Stimulated activated CD4-positive, alpha-beta T cell treated with anti-CD3 and anti-CD28 coated beads, Interleukin-4, amount 100 ng/mL, for 4 hours (primary cell): ENCODE measurements around the gene NOS2.
"Not testable (repeated sequence)": the region's sequence is repeated elsewhere in the genome, so short reads cannot be mapped to it uniquely, and the experiment has no call there.

Source experiments
- DNase-seq, 2 experiments: peaks; one replicate each; pipeline ENCODE4 v3.0.0-alpha.2; 2020

The NOS2 gene

DNA sequence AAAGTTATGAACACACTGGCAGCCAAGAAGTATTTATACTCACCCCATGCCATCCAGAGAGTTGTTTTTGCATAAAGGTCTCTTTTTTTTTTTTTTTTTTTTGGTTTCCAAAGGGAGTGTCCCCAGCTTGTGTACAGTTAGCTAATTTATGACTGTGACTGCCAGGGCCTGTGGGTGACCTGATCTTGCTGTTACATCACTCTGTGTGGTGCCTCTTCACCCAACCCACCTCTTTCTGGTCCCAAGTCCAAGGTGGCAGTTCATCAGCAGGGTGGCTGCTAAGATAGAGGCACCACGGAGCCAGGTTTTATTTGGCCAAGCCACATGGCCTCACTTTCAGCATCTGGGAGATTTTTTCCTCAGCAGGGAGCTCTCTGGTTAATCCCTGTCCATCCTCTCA lies at the start of gene NOS2:
Gene NOS2 (minus strand): TSS at position 8 of the 400 bp plus-strand sequence. CDS start 1,720 bp downstream, outside the sequence.
- no peak for DNase-seq

DNA sequence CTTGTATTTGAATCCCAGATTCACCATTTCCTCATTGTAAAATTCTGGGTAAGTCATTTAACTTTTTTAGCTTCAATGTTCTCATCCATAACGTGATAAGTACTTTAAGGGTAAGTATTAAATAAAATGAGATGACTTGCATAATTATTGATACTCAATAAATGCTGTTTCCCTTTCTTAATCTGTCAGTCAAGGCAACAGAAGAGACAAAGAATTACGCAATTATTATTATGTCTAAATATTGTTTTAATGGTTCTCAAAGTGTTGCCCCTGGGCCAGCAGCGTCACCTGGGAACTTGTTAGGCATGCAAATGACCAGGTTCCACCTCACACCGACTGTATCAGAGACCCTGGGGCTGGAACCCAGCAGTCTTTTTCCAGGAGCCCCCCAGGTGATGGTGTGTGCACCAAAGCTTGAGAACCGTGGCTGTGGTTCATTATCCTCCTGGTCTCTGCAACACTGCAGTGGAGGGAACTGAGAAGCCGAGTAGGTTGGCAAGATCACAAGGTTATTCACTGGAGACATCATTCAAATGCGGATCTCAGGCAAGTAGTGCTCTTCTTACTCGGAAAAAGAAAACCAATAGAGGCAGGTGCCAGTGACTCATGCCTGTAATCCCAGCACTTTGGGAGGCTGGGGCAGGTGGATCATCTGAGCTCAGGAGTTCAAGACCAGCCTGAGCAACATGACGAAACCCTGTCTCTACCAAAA lies 49.3 kb upstream of the NOS2 start:
- no peak for DNase-seq

DNA sequence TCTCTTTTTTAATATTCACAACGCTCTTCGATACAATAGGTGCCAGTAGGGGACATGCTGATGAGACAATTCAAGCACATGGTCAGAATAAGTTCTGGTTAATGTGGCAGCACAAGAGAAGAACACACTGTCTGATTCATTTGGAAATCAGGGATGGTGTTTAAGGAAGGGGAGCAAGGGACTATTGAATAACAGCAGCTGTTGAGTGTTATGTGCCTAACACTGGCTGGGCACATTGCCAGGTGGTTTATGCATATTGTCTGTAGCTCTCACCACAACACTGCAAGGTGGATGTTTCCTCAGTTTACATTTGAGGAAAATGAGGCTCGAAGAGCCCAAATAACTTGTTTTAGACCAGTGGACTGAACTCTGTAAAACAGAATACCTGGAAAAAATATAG lies 48.6 kb upstream of the NOS2 start:
- no peak for DNase-seq

DNA sequence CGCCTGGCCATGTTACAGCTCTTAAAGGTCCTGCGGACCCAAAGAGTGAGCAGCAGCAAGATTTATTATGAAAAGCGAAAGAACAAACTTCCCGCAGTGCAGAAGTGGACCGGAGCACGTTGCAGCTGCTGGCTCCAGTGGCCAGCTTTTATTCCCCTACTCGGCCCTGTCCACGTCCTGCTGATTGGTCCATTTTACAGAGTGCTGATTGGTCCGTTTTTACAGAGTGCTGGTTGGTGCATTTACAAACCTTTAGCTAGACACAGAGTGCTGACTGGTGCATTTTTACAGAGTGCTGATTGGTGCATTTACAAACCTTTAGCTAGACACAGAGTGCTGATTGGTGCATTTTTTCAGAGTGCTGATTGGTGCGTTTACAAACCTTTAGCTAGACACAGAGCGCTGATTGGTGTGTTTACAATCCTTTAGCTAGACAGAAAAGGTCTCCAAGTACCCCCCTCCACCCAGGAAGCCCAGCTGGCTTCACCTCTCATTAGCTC lies 46.5 kb upstream of the NOS2 start:
- not testable (repeated sequence) for DNase-seq

DNA sequence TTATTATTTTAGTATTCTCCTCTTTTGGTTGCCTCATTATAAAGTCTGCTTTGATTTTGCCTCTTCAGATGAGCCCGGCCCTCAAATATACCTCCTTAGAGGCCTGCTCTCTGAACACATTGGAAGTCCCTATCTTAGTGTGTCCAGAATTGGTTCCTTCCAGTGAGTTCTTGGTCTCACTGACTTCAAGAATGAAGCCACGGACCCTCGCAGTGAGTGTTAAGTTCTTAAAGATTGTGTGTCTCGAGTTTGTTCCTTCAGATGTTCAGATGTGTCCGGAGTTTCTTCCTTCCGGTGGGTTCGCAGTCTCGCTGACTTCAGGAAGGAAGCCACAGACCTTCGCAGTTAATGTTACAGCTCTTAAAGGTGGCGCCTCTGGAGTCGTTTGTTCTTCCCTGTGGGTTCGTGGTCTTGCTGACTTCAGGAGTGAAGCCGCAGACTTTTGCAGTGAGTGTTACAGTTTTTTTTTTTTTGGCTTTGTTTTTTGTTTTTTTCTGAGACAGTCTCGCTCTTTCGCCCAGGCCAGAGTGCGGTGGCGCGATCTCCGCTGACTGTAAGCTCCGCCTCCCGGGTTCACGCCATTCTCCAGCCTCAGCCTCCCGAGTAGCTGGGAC lies 45.8 kb upstream of the NOS2 start:
- peak in 1 of 2 experiments; percentile 5 for DNase-seq

DNA sequence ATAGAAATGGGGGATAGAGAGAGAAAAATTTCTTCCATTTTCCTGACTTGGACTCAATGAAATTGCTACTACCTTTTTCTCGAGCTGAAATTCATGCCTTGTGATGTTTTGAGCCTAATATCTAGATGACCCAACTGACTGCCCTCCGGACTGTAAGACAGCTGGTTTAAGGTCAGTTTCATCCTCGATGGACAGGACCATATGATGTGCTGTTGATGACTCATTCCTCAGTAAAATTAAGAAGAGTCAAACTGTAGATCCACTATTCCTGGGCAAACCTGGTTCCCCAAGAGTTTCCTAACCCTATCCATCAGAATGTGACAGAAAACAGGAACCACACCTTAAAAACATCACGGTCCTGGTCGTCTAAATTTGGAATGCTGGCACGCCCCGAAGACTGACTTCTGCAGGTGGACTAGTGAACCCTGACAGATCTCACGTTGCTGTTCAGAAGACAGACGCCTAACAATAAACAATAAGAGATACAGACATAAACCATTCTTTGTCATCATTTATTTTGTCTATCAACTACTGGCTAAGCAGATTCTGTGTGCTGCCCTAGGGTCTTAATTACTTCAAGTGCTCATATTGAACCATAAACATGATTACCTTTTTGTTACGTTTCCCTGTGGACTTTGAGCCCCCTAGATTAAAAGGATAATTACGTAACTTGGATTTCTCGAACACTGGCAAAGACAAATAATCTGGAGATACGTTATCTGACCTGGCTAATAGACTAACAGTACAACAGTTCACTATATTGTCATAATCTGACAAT lies 45.1 kb upstream of the NOS2 start:
- DNase-seq = no peak

DNA sequence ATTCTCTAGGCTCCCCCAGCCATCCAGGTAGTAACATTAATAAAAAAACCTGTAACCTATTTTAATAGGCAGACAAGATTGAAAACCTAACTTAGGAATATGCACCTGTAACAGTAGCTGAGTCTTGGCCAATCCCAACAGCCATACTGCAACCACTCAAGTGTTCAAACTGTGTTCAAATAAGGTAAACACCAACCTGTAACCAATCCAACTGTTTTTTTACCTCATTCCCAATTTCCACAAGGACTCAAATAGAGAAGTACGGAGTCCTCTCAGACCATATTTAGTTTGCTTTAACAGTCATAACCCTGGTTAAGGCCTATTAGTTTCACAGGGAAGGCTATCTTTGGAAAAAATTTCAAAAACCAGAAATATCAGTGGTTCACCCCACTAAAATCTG lies 40.4 kb upstream of the NOS2 start:
- DNase-seq = no peak

DNA sequence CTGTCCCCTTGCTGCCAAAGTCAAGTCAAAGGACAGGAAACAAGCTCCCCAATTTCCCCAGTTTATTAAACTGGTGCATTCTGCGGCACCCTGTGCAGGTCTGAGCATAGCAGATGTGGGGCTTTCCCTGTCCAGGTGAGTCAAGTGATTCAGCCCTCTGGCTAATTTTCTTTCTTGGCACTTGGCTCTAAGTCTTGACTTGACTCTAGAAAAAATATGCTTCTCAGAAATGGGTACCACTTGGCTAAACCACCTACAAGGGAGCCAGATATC lies 40.0 kb upstream of the NOS2 start:
- DNase-seq = not testable (repeated sequence)

DNA sequence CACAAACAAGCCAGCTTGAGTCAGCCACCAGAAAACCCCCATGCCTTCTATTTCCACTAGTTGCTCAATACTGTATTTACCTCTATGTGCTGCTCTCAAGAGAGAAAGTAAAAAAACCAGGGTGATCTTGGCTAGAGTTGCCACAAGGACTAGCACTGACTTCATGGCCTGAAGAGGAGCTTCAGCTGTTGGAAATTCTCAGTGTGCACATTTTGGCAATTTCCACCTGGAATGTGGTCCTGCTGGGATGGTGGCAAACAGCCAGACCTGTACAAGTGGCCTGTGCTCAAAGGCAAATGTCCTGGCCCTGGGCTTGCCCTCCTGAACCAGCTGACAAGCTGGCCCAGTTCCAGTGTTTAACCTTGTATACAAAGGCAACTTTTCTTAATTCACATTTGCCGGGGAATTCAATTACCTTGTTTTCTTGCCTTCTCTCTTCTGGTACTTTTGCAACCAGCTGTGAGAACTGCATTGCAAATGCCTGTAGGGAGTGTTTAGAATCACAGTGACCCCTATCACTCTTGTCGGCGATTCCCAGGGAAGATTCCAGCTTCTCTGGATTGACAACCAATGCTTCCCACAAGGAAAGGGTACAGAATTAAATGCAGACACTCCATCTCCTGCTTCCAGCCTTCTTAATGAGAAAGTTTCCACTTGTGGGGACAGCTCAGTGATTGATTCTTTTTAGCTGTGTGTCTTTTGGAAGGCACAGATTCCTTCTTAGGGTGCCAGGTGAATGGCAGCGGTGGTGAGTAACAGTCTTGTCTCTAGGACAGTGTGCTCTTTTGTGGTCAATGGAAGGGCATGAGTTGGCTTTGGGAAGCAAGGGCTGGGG lies 39.5 kb upstream of the NOS2 start:
- DNase-seq = not testable (repeated sequence)

DNA sequence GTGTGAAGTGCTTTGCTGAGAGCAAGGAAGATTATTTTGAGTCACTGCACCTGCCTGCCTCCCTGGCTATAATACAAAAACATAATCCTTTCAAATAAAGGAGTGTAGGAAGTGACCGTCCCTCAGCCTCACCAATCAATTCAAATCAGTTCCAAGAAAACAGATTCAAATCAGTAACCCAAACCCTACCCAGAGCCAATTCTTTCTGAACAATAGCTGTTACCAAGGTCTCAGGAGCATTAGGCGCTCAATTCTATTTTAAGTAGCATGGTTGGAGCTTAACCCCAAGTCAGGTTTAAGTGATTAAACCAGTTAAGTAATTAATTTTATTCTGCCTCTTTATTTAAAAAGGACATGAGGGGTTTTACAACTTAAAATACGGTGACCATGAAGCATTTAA lies 38.3 kb upstream of the NOS2 start:
- not testable (repeated sequence) for DNase-seq

DNA sequence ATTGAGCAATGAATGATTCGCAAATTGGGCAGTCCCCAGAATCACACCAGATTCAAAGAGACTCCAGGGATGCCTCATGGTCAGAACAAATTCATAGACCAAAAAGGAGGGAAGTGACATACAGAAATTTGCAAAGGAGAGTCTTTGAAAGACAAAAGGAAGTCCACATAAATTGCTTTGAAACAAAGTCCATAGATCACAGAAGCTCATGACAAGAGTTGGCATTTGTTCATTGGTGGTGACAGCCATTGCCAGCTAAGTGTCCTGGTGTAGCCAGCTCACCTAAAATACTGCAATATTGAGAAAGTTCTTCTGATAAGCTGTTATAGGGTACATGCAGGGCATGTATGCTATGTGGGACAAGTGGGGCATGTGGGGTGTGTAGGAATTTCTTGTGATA lies 37.4 kb upstream of the NOS2 start:
- DNase-seq = not testable (repeated sequence)

DNA sequence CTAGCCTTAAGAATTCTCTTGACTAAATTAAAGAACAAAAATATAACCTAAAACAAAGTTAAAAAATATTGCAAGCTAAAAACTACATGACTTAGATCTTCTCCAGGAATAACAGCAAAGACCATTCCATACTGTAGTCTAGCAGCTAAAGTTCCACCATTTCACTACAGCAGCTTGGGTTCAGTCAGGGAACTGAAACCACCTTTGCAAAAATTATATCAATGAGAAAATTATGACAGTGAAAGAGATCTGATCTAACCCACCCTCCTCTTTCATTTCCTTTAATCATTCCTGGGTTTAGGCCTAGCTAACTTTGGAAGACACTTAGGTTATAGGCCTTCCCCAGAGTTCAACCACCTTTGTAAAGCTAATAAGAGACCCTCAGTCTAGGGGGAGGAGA lies 36.3 kb upstream of the NOS2 start:
- DNase-seq = no peak

DNA sequence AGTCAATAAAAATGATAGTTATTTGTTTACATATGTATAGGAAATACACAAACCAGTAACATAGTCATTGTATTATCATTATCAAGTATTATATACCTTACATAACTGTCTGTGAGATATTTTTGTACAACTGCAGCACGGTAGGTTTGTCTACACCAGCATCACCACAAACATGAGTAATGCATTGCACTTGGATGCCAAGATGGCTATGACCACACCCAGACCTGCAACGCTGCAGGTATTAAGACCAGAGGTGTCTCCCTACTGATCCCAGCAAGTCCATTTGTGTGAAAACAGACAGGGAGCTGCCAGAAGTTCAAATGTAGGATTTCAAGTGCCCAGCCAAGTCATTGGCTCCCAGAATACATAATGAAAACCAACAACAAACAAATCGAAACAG lies 34.2 kb upstream of the NOS2 start:
- DNase-seq = no peak

DNA sequence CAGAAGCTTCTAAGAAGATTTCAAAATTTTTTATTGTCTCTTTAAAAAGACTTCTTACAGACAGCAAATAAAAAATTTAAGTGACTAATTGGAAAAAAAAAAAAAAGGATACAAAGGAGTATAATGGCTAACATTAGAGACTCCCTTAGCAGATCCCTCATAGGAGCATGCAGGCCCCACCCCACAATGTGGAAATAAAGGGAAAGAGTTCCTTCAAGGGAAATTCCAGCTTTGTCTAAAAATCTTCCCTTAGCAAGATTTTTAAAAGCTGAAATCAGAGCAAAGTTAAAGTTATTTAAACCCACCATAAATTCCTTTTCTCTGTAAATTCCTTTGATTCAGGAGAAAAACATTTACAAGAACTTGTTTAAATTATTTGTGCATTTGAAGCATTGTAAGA lies 32.5 kb upstream of the NOS2 start:
- no peak for DNase-seq

DNA sequence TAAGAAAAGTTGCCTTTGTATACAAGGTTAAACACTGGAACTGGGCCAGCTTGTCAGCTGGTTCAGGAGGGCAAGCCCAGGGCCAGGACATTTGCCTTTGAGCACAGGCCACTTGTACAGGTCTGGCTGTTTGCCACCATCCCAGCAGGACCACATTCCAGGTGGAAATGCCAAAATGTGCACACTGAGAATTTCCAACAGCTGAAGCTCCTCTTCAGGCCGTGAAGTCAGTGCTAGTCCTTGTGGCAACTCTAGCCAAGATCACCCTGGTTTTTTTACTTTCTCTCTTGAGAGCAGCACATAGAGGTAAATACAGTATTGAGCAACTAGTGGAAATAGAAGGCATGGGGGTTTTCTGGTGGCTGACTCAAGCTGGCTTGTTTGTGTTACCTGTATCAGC lies 29.6 kb upstream of the NOS2 start:
- not testable (repeated sequence) for DNase-seq

DNA sequence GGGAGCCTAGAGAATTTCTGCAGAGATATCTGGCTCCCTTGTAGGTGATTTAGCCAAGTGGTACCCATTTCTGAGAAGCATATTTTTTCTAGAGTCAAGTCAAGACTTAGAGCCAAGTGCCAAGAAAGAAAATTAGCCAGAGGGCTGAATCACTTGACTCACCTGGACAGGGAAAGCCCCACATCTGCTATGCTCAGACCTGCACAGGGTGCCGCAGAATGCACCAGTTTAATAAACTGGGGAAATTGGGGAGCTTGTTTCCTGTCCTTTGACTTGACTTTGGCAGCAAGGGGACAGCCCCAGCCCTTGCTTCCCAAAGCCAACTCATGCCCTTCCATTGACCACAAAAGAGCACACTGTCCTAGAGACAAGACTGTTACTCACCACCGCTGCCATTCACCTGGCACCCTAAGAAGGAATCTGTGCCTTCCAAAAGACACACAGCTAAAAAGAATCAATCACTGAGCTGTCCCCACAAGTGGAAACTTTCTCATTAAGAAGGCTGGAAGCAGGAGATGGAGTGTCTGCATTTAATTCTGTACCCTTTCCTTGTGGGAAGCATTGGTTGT lies 28.9 kb upstream of the NOS2 start:
- DNase-seq = not testable (repeated sequence)

DNA sequence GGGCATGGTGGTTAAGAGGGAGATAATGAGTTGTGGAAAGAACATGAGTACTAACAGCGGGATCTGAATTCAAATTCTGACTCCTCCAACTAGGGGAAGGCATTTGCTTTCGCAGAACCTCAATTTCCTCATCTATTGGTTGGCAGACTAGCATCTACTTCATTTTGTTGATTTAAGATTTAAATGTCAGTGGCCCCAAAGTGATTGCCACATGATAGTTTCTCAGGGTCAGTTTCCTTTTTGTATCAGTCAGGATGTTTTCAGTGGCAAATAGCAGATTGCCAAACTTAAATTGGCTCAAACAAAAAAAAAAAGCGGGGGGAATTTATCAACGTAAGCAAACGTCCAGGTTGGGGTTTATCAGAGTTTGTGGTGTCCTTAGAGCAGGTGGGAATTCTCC lies 25.1 kb upstream of the NOS2 start:
- no peak for DNase-seq

DNA sequence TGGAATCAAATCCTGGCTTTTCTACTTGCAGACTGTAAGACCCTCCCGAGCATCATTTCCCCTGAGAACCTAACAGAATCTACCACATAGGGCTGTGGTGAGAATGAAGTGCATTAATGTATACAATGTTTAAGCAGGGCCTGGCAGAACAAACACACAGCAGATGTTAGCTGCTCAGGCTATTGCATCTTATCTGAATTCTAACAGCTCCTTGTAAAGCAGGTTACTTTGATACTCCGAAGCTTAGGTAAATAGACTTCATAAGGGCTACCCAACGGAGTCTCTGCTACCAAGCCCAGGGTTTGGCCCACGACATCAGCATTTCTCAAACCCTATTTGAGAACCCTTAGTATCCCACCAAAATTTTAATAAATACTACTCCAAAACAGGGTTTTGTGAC lies 24.4 kb upstream of the NOS2 start:
- no peak for DNase-seq

DNA sequence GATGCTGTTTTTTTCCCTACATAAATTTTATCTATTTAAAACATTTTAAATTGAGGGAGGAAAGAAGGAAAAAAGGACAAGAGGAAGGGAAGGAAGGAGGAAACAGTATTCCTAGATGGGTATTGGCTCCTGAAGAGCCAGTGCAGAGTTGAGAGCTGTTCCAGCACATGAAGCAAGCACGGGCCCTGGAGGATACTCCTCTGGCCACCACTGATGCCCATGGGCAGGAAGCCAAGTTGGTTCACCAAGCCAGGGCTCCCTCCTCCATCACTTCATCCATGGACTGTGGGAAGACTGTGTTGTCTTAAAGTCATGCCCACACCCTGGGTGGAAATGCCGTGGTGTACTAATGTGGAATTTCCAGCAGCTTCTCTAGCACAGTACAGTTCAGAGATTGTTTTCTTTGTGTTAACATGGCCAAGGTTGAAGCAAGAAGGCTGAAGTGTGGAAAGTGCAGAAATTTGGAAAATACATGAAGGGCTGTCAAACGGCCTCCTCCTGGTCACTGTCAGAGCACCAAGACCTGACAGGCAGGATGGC lies 23.9 kb upstream of the NOS2 start:
- no peak for DNase-seq

DNA sequence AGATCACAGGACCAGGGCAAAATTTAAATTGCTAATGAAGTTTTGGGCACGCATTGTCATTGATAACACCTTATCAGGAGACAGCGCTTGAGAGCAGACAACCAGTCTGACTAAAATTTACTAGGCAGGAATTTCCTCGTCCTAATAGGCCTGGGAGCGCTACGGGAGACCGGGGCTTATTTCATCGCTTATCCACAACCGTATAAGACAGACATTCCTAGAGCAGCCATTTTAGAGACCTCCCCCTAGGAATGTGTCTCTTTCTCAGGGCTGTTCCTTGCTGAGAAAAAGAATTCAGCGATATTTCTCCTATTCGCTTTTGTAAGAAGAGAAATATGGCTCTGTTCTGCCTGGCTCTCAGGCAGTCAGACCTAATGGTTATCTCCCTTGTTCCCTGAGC lies 21.8 kb upstream of the NOS2 start:
- DNase-seq = not testable (repeated sequence)

DNA sequence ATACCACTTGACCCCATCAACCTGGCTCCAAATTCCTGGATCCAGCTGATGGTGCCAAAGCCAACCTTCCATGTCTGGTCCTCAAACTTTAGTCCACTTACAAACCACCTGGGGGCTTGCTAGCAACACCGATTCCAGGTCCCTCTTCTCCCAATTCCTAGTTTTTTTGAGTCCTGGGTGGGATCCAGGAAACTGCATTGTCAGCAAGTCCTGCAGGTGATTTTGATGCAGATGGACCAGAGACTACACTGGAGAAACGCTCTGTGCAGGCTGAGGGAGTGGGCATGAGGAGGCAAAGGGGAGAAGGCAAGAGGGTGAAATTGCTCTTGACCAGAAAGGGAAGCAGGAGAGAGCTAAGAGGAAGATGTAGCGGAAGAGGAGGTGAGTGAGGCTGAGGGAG lies 21.0 kb upstream of the NOS2 start:
- DNase-seq = no peak

DNA sequence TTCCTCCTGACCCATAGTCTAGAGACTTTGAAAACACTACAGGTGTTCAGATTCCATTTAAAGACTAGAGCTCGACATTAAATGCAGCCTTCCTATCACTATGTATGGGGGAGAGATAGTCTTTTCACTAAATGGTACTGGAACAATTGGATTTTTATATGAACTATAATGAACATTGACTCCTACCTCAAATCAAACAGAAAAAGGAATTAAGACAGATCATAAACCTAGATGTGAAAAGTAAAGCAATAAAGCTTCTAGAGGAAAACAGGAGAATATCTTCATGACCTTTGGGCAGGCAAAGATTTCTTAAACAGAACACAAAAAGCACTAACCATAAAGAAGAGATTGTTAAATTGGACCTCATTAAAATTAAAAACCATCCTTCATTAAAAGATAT lies 18.8 kb upstream of the NOS2 start:
- DNase-seq = no peak
